ENCODE measurements around the gene HAPSTR1. TPM values are rescaled to one million over a fixed set of nuclear protein-coding genes. Genes with fewer than 3 reads are reported as not detected.

HAPSTR1 gene
- polyA plus RNA-seq, 4 donors: 11.6 to 31.8 (median 15.0) TPM

DNA sequence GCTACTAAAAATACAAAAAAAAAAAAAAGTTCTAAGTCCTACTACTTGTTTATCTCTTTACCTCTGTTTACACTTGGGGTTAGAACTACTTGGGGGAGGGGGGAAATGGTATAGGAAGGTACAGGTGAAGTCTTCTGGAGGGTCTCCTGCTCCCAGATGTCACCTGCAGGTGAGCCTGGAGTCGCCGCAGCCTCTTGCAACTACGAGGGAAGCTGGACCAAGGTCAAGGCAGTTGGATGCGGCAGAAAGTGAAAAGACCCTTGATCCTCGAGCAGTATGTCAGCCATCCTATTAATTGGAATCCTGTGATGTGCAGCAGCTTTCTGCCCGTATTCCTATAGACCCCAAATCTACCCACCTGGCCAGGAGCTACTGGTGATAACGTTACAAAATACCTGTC lies 33.0 kb downstream of the HAPSTR1 start:
- H3K4me3 ChIP-seq (ENCODE audit: low read depth in 1 of 3, low read length in 3 of 3): no peak overlapping the region
- no peaks in the 10 kb centered on the region for H3K27me3 ChIP-seq (ENCODE audit: control insufficient read depth in 3 of 3, insufficient read depth in 3 of 3, low read length in 3 of 3)
- FAIRE-seq (no peak), DNase-seq (no peak)
- H3K9me3 ChIP-seq (ENCODE audit: control insufficient read depth in 2 of 2, insufficient read depth in 1 of 2, low read depth in 1 of 2, low read length in 1 of 2): no peaks in the 10 kb centered on the region
- H3K36me3 ChIP-seq (ENCODE audit: control insufficient read depth in 3 of 3, insufficient read depth in 2 of 3, low read depth in 1 of 3, low read length in 3 of 3): peaks cover 3 to 28% (median 6%) of the 10 kb centered on the region in 3 donors
- peak overlapping the region in 2 of 3 donors; percentile 91 to 95 for H3K27ac ChIP-seq (ENCODE audit: low read depth in 1 of 3, low read length in 2 of 3)
- WGBS, 3 donors: 89 to 94% (median 94%) methylated on average over 7 of the region's 7 CpGs
- H3K4me1 ChIP-seq (ENCODE audit: control insufficient read depth in 3 of 3, insufficient read depth in 2 of 3, low read depth in 1 of 3, low read length in 2 of 3): peaks cover 11 to 20% (median 17%) of the 10 kb centered on the region in 3 donors

DNA sequence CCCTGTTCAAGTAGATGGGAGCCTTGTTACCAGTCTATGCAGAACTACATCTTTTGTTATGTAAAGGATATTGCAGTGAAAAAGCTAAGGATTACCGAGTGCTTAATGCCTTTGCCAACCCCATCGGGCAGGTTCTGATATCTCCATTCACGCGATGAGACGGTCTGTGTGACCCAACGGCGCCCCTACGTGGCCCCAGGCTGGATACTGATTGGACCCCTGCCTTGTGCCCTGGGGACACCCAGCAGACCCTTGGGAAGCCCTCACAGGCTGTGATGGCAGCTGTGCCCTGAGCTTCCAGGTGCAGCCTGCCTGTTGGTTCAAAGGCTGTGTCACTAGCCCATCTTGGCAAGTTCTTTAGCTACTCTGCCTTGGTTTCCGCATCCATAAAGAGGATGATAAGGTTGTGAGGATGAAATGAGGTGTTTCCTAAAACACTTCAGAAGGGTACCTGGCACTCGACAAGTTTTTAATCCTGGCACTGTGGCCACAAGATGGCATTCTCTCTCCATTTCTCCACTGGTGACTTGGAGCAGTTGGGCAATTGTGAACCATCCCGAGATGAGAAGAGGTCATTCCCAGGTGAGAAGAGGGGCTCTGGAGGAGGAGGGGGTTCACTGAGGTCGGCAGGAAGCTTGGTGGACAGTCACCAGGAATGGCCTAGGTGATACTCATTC lies 33.6 kb downstream of the HAPSTR1 start:
- H3K27ac ChIP-seq (ENCODE audit: low read depth in 1 of 3, low read length in 2 of 3): peak overlapping the region in 1 of 3 donors; percentile 75
- H3K4me3 ChIP-seq (ENCODE audit: low read depth in 1 of 3, low read length in 3 of 3): no peak overlapping the region
- WGBS, 3 donors: 64 to 79% (median 67%) methylated on average over 12 of the region's 12 CpGs
- peaks cover 11 to 18% (median 17%) of the 10 kb centered on the region in 3 donors for H3K4me1 ChIP-seq (ENCODE audit: control insufficient read depth in 3 of 3, insufficient read depth in 2 of 3, low read depth in 1 of 3, low read length in 2 of 3)
- no peaks in the 10 kb centered on the region for H3K9me3 ChIP-seq (ENCODE audit: control insufficient read depth in 2 of 2, insufficient read depth in 1 of 2, low read depth in 1 of 2, low read length in 1 of 2)
- FAIRE-seq (no peak), DNase-seq (no peak)
- peaks cover 3 to 26% (median 3%) of the 10 kb centered on the region in 3 donors for H3K36me3 ChIP-seq (ENCODE audit: control insufficient read depth in 3 of 3, insufficient read depth in 2 of 3, low read depth in 1 of 3, low read length in 3 of 3)
- no peaks in the 10 kb centered on the region for H3K27me3 ChIP-seq (ENCODE audit: control insufficient read depth in 3 of 3, insufficient read depth in 3 of 3, low read length in 3 of 3)

DNA sequence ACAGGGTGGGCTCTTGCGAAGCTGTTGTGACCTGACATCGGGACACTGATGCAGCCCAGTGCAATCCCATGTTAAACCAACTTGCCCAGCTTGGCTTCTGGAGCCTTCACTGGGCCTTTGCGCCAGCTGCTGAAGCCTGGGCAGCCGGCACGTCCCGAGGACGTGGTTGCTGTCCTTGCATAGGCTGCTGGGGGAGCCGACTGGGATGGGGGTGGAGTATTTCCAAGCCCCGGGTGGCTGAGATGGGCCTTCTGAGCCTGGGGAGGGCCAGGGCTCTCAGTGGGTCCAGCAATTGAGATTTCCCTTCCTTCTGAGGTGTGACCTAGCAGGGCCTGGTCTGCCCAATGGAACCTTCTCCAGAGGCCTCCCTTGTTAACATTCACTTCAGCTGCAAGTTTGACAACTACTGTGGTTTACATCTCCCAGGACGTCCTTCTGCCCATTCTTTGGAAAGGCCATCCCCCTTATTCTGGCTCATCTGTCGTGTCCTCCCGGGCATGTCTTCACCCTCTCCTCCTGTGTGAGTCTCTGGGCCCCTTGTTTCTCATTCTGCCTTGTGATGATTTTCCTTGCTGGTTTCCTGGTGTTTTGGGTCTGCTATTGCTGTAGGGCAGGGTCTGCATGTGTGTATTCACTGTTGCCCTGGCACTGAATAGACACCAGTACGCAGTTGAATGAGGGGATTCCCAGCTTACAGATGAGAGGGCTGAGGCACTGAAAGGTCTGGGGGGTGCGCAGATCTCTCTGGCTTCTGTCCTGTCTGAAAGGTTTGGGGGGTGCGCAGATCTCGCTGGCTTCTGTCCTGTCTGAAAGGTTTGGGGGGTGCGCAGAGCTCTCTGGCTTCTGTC lies 34.4 kb downstream of the HAPSTR1 start:
- DNase-seq: no peak
- Histone ChIP-seq H3K4me1 (ENCODE audit: control insufficient read depth in 3 of 3, insufficient read depth in 2 of 3, low read depth in 1 of 3, low read length in 2 of 3) (peaks cover 11 to 18% (median 17%) of the 10 kb centered on the region in 3 donors), H3K4me3 (ENCODE audit: low read depth in 1 of 3, low read length in 3 of 3) (no peak overlapping the region), H3K27ac (ENCODE audit: low read depth in 1 of 3, low read length in 2 of 3) (no peak overlapping the region), H3K27me3 (ENCODE audit: control insufficient read depth in 3 of 3, insufficient read depth in 3 of 3, low read length in 3 of 3) (no peaks in the 10 kb centered on the region), H3K36me3 (ENCODE audit: control insufficient read depth in 3 of 3, insufficient read depth in 2 of 3, low read depth in 1 of 3, low read length in 3 of 3) (peaks cover 3 to 22% (median 3%) of the 10 kb centered on the region in 3 donors), H3K9me3 (ENCODE audit: control insufficient read depth in 2 of 2, insufficient read depth in 1 of 2, low read depth in 1 of 2, low read length in 1 of 2) (no peaks in the 10 kb centered on the region)
- WGBS, 3 donors: 82 to 89% (median 83%) methylated on average over 17 of the region's 17 CpGs
- FAIRE-seq: no peak

DNA sequence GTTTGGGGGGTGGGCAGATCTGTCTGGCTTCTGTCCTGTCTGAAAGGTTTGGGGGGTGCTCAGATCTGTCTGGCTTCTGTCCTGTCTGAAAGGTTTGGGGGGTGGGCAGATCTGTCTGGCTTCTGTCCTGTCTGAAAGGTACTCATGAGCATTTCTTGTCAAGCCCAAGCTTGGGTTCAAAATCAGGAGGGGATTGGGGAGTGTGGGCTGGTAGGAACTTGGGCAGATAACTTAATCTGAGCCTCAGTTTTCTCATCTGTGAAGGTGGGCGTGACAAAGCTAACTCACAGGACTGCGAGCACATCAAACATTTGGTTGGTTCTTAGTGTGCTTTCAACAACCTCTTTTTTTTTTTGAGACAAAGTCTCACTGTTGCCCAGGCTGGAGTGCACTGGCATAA lies 35.2 kb downstream of the HAPSTR1 start:
- DNase-seq (no peak), FAIRE-seq (no peak)
- H3K4me3 ChIP-seq (ENCODE audit: low read depth in 1 of 3, low read length in 3 of 3): no peak overlapping the region
- H3K4me1 ChIP-seq (ENCODE audit: control insufficient read depth in 3 of 3, insufficient read depth in 2 of 3, low read depth in 1 of 3, low read length in 2 of 3): peaks cover 11 to 17% (median 13%) of the 10 kb centered on the region in 3 donors
- no peaks in the 10 kb centered on the region for H3K9me3 ChIP-seq (ENCODE audit: control insufficient read depth in 2 of 2, insufficient read depth in 1 of 2, low read depth in 1 of 2, low read length in 1 of 2)
- peaks cover 3 to 19% (median 3%) of the 10 kb centered on the region in 3 donors for H3K36me3 ChIP-seq (ENCODE audit: control insufficient read depth in 3 of 3, insufficient read depth in 2 of 3, low read depth in 1 of 3, low read length in 3 of 3)
- no peak overlapping the region for H3K27ac ChIP-seq (ENCODE audit: low read depth in 1 of 3, low read length in 2 of 3)
- WGBS, 3 donors: 76 to 86% (median 79%) methylated on average over 2 of the region's 2 CpGs
- H3K27me3 ChIP-seq (ENCODE audit: control insufficient read depth in 3 of 3, insufficient read depth in 3 of 3, low read length in 3 of 3): no peaks in the 10 kb centered on the region

DNA sequence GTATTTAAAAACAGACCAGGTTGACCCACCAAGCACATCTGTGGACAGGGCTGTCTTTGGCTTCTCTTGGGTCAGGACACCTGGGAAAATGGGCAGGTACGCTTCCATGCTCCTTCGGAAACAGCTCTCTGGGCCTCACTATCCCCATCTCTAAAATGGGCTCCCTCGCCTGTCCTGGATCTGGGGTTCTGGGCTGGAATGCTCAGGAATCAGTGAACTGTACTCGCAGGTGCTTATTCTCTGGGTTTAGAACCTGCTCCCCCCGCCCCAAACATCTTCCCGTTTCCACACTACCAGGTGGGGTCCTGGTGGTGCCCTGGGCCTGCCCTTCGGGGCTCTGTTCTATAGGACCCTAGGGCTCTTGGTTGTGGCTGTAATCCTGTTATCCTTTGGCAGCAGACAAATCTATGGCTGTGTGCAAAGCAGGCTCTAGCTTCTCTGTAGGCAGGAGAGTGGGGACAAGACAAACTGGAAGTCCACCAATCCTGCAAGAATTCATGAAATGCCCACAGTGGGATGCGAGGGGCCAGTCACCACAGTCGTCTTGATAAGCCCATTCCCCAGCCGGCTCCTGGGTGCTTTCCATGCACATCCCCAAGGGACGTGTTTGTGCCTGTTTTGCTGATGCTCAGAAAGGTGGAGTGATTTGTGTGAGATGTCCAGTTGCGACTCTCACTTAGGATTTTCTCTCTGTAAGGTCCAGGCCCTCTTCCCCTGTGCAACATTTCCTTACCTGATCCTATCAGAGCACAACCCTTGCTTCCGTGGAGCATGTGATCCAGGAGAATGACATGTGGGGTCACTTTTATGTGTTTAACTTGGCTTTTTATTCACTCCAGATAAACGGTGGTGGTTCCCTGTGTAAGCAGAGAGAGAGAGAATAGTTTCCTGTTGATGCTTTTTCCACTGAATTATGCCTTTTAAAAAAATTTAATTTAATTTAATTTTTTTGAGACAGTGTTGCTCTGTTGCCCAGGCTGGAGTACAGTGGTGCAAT lies 37.2 kb downstream of the HAPSTR1 start:
- H3K27ac ChIP-seq (ENCODE audit: low read depth in 1 of 3, low read length in 2 of 3): peak overlapping the region in 1 of 3 donors; percentile 80
- H3K4me3 ChIP-seq (ENCODE audit: low read depth in 1 of 3, low read length in 3 of 3): no peak overlapping the region
- H3K36me3 ChIP-seq (ENCODE audit: control insufficient read depth in 3 of 3, insufficient read depth in 2 of 3, low read depth in 1 of 3, low read length in 3 of 3): peaks cover 0 to 4% (median 3%) of the 10 kb centered on the region in 3 donors
- no peaks in the 10 kb centered on the region for H3K9me3 ChIP-seq (ENCODE audit: control insufficient read depth in 2 of 2, insufficient read depth in 1 of 2, low read depth in 1 of 2, low read length in 1 of 2)
- DNase-seq: no peak
- H3K27me3 ChIP-seq (ENCODE audit: control insufficient read depth in 3 of 3, insufficient read depth in 3 of 3, low read length in 3 of 3): no peaks in the 10 kb centered on the region
- WGBS, 3 donors: 69 to 79% (median 77%) methylated on average over 14 of the region's 14 CpGs
- no peak for FAIRE-seq
- H3K4me1 ChIP-seq (ENCODE audit: control insufficient read depth in 3 of 3, insufficient read depth in 2 of 3, low read depth in 1 of 3, low read length in 2 of 3): peaks cover 4 to 5% (median 4%) of the 10 kb centered on the region in 3 donors

DNA sequence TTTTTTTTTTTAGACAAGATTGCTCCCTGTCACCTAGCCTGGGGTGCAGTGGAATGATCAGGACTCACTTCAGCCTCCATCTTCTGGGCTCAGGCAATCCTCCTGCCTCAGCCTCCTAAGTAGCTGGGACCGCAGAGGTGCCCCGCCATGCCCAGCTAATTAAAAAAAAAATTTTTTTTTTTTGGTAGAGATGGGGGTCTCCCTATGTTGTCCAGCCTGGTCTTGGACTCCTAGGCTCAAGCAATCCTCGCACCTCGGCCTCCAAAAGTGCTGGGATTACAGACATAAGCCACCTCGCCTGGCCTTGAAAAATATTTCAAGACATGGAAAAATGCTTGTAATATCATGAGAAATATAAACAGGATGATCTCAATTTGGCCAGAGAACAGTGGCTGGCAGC lies 42.9 kb downstream of the HAPSTR1 start:
- 91 to 95% (median 93%) methylated on average over 5 of the region's 5 CpGs for WGBS, 3 donors
- no peak for DNase-seq
- Histone ChIP-seq H3K4me3 (ENCODE audit: low read depth in 1 of 3, low read length in 3 of 3) (no peak overlapping the region), H3K36me3 (ENCODE audit: control insufficient read depth in 3 of 3, insufficient read depth in 2 of 3, low read depth in 1 of 3, low read length in 3 of 3) (no peaks in the 10 kb centered on the region), H3K27ac (ENCODE audit: low read depth in 1 of 3, low read length in 2 of 3) (no peak overlapping the region), H3K27me3 (ENCODE audit: control insufficient read depth in 3 of 3, insufficient read depth in 3 of 3, low read length in 3 of 3) (no peaks in the 10 kb centered on the region), H3K4me1 (ENCODE audit: control insufficient read depth in 3 of 3, insufficient read depth in 2 of 3, low read depth in 1 of 3, low read length in 2 of 3) (no peaks in the 10 kb centered on the region), H3K9me3 (ENCODE audit: control insufficient read depth in 2 of 2, insufficient read depth in 1 of 2, low read depth in 1 of 2, low read length in 1 of 2) (no peaks in the 10 kb centered on the region)
- no peak for FAIRE-seq

DNA sequence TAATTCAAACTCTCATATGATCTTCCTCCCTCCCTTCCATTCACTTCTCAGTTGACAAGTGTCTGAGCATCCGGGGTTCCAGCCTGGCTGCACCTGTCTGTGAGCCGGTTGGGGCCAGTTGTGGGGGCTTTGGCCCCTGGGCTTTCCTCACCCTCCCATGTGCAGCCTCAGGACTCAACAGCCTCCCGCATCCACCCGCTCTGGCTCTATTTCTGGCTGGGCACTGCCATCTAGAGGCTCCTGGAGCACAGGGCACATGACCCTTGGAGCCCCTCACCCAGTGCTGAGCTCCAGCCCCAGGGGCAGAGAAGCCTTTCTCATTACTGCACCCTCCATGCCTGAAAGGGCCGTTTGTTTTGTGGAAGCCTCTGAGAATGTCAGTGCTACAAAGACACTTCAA lies 43.3 kb downstream of the HAPSTR1 start:
- no peaks in the 10 kb centered on the region for H3K4me1 ChIP-seq (ENCODE audit: control insufficient read depth in 3 of 3, insufficient read depth in 2 of 3, low read depth in 1 of 3, low read length in 2 of 3)
- FAIRE-seq: no peak
- H3K27me3 ChIP-seq (ENCODE audit: control insufficient read depth in 3 of 3, insufficient read depth in 3 of 3, low read length in 3 of 3): no peaks in the 10 kb centered on the region
- H3K9me3 ChIP-seq (ENCODE audit: control insufficient read depth in 2 of 2, insufficient read depth in 1 of 2, low read depth in 1 of 2, low read length in 1 of 2): no peaks in the 10 kb centered on the region
- peak; percentile 63 to 68 for DNase-seq
- H3K4me3 ChIP-seq (ENCODE audit: low read depth in 1 of 3, low read length in 3 of 3): no peak overlapping the region
- H3K27ac ChIP-seq (ENCODE audit: low read depth in 1 of 3, low read length in 2 of 3): no peak overlapping the region
- H3K36me3 ChIP-seq (ENCODE audit: control insufficient read depth in 3 of 3, insufficient read depth in 2 of 3, low read depth in 1 of 3, low read length in 3 of 3): no peaks in the 10 kb centered on the region
- WGBS, 3 donors: 8 to 26% (median 13%) methylated on average over 5 of the region's 5 CpGs

DNA sequence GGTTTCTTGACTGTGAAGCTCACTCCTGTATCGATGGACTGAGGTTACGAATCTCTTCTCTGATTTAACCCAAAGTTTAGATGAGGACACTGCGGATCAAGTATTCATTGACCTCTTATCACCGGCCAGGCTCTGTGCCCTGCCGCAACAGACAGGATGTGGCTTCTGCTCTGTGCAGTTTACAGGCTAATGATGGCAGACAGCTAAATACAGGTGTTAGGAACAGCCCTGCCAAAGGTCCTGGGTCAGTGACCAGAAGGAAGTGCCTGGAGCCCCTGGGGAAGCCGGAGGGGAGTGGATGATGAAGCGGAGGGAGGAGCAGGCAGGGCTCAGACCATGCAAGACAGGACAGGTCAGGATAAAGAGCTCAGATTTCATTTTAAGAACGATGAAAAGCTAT lies 44.4 kb downstream of the HAPSTR1 start:
- H3K27me3 ChIP-seq (ENCODE audit: control insufficient read depth in 3 of 3, insufficient read depth in 3 of 3, low read length in 3 of 3): no peaks in the 10 kb centered on the region
- FAIRE-seq (no peak), DNase-seq (no peak)
- H3K4me1 ChIP-seq (ENCODE audit: control insufficient read depth in 3 of 3, insufficient read depth in 2 of 3, low read depth in 1 of 3, low read length in 2 of 3): no peaks in the 10 kb centered on the region
- 38 to 43% (median 43%) methylated on average over 8 of the region's 8 CpGs for WGBS, 3 donors
- H3K9me3 ChIP-seq (ENCODE audit: control insufficient read depth in 2 of 2, insufficient read depth in 1 of 2, low read depth in 1 of 2, low read length in 1 of 2): peaks cover 0 to 3% of the 10 kb centered on the region in 2 donors
- no peak overlapping the region for H3K27ac ChIP-seq (ENCODE audit: low read depth in 1 of 3, low read length in 2 of 3)
- no peak overlapping the region for H3K4me3 ChIP-seq (ENCODE audit: low read depth in 1 of 3, low read length in 3 of 3)
- H3K36me3 ChIP-seq (ENCODE audit: control insufficient read depth in 3 of 3, insufficient read depth in 2 of 3, low read depth in 1 of 3, low read length in 3 of 3): no peaks in the 10 kb centered on the region
